ENCODE measurements around the gene STX16.
"Not testable (repeated sequence)": the region's sequence is repeated elsewhere in the genome, so short reads cannot be mapped to it uniquely, and the experiment has no call there.

Gene STX16

DNA sequence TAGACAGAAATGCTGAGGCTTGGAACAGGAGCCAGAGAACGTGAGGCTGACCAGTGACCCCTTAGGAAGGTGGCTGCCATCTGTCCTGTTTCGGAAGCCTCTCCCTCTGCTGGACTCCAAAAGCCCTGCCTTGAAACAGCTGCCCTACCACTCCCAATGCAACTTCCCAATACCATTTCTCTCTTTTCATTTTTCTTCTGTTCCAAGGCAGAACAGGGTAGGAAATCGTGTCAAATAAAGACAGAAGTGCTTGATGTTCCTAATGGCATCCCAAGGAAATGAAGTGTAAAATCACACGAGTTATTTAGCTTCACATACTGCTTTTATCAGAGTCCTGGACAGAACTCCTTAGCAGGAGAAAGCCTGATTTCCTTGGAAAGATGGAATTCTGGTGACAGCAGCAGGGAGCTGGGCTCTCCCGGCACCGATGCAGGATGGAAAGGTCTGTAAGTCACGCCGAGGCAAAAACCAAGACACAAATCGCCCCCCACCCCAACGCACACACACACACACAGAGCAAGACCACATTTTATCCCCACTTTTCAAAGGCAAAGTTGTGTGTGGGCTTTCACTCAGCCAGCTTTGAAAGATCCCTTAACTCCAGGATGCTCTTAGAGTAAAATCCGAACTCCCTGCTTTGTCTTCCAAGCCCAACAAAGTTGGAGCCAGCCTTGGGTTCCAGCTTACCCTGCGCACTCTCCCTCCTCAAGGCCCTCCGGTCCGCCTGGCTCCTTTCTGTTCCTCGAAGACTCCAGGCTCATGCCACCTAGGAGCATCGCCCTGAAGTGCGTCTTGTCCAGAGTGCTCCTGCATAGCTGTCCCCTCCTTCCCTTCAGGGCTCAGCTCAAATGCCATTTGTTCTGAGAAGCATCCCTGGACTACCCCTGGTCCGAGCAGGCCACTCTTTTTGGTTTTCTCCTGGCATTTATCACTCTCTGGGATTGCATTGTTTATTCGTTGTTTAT is 11.6 kb upstream of the STX16 start:
- DNase-seq (ENCODE audit: low read depth): no peak
- Histone ChIP-seq H3K4me3 (ENCODE audit: low read length) (no peak overlapping the region), H3K9me3 (ENCODE audit: control insufficient read depth, low read length) (no peaks in the 10 kb centered on the region), H3K27me3 (replicated peaks; ENCODE audit: control insufficient read depth, insufficient read depth, low read length) (peaks cover 5% of the 10 kb centered on the region), H3K4me1 (ENCODE audit: control insufficient read depth, insufficient read depth, low read length) (no peaks in the 10 kb centered on the region), H3K9ac (ENCODE audit: low read length) (no peak overlapping the region), H3K36me3 (ENCODE audit: control insufficient read depth, insufficient read depth, low read length, severe bottlenecking) (no peaks in the 10 kb centered on the region)

DNA sequence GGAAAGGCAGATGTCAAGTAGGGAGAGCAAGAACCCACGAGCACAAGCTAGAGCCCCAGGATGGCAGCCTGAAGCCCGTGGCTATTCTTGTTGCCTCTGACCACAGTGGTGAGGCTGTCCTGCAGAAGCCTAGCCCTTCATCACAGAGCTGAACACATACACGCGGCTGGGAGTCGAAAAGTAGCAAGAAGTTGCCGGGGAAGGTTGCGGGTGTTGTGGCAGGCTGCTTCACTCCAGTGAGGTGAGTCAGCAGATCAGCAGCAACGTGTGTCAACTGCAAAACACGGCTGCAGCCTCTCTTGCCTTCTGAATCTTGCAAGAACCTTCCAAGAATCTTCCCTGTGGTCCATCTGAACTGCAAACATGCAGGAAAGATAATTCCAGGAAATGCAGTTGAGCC is 10.6 kb upstream of the STX16 start:
- no peak for DNase-seq (ENCODE audit: low read depth)
- H3K27me3 ChIP-seq (replicated peaks; ENCODE audit: control insufficient read depth, insufficient read depth, low read length): peaks cover 5% of the 10 kb centered on the region
- H3K9me3 ChIP-seq (ENCODE audit: control insufficient read depth, low read length): no peaks in the 10 kb centered on the region
- H3K9ac ChIP-seq (ENCODE audit: low read length): no peak overlapping the region
- no peak overlapping the region for H3K4me3 ChIP-seq (ENCODE audit: low read length)
- peaks cover 3% of the 10 kb centered on the region for H3K4me1 ChIP-seq (ENCODE audit: control insufficient read depth, insufficient read depth, low read length)
- H3K36me3 ChIP-seq (ENCODE audit: control insufficient read depth, insufficient read depth, low read length, severe bottlenecking): no peaks in the 10 kb centered on the region

DNA sequence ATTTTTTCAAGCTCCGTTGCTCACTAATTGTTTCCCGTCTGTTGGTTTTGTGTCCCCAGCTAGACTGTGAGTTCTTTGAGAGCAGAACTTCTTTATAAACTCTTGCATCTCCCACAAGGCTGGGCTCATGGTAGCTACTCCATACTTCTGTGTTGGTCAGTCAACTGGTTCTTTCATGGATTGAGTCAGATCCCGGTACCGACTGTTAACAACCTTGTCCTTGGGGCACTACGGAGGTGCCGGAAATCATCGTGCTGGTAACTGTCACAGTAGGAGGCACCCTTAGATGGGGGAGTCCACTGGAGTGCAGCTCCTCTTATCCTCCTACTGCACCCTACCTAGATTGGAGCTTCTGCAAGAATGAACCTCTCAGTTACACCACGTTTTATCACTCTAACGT is 8.6 kb upstream of the STX16 start:
- H3K4me1 ChIP-seq (ENCODE audit: control insufficient read depth, insufficient read depth, low read length): peaks cover 11% of the 10 kb centered on the region
- no peaks in the 10 kb centered on the region for H3K36me3 ChIP-seq (ENCODE audit: control insufficient read depth, insufficient read depth, low read length, severe bottlenecking)
- no peak for DNase-seq (ENCODE audit: low read depth)
- H3K27me3 ChIP-seq (replicated peaks; ENCODE audit: control insufficient read depth, insufficient read depth, low read length): peaks cover 5% of the 10 kb centered on the region
- no peak overlapping the region for H3K4me3 ChIP-seq (ENCODE audit: low read length)
- H3K9me3 ChIP-seq (ENCODE audit: control insufficient read depth, low read length): no peaks in the 10 kb centered on the region
- H3K9ac ChIP-seq (ENCODE audit: low read length): no peak overlapping the region

DNA sequence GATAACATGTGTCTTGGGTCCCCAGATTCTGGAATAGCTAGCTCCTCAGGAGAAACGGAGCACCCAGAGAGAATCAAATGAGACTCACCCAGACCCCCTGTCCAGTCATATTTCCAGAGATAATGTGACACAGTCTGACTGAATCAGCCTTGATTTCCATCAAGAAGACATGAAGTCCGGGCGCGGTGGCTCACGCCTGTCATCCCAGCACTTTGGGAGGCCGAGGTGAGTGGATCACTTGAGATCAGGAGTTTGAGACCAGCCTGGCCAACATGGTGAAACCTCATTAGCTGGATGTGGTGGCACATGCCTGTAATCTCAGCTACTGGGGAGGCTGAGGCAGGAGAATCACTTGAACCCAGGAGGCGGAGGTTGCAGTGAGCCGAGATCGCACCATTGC is 8.2 kb upstream of the STX16 start:
- H3K4me3 ChIP-seq (ENCODE audit: low read length); H3K9me3 ChIP-seq (ENCODE audit: control insufficient read depth, low read length); H3K9ac ChIP-seq (ENCODE audit: low read length); DNase-seq (ENCODE audit: low read depth); H3K36me3 ChIP-seq (ENCODE audit: control insufficient read depth, insufficient read depth, low read length, severe bottlenecking); H3K27me3 ChIP-seq (replicated peaks; ENCODE audit: control insufficient read depth, insufficient read depth, low read length): not testable (repeated sequence)
- peaks cover 15% of the 10 kb centered on the region for H3K4me1 ChIP-seq (ENCODE audit: control insufficient read depth, insufficient read depth, low read length)

DNA sequence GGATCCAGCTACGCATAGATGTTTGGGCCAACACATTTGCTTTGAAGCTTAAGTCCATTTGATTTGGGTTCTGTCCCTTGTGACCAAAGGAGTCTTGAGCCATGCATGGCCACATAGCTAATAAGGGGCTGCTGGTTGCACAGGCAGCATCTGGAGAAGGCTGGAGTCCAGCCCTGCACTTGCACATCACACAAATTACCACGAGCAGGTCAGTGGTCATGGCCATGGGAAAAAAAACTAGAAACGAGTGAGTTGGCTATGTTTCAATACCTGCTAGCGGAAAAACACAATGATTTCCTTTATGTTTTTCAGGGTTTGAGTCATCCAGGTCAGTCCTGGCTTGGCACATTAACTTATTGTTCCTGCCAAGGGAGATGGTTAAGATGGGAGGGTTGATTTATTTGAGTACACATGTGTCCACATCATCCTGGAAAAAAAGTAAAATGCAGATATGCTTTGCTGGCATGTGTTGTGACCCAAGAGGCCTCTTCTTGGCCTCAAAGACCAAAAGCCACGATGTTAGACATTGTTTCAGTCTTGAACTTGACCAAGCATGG is 5.6 kb upstream of the STX16 start:
- DNase-seq (ENCODE audit: low read depth): no peak
- H3K4me3 ChIP-seq (ENCODE audit: low read length): no peak overlapping the region

DNA sequence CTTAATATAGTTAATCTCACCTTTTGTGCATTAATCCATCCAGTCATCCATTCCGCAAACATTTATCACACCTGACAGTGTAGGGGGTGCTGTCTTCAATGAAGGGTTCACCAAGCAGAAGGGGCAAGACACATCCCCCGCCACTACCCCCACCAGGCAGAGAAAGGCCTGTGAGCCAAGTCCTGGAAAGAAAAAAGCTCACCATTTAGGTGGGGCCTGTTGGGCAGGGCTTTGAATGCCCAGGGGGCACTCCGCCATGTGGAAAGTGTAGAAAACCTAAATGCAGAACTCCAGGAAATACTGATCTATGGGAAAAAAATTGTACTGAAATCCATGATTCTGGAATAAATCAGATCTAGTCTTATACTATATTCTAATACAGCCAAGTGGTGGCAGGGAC is 4.8 kb upstream of the STX16 start:
- no peak for DNase-seq (ENCODE audit: low read depth)
- Histone ChIP-seq H3K36me3 (ENCODE audit: control insufficient read depth, insufficient read depth, low read length, severe bottlenecking) (no peaks in the 10 kb centered on the region), H3K9me3 (ENCODE audit: control insufficient read depth, low read length) (no peaks in the 10 kb centered on the region), H3K9ac (ENCODE audit: low read length) (no peak overlapping the region), H3K27me3 (replicated peaks; ENCODE audit: control insufficient read depth, insufficient read depth, low read length) (no peaks in the 10 kb centered on the region), H3K4me1 (ENCODE audit: control insufficient read depth, insufficient read depth, low read length) (peaks cover 18% of the 10 kb centered on the region), H3K4me3 (ENCODE audit: low read length) (no peak overlapping the region)

More for the DNA sequence above, 5.6 kb upstream of the STX16 start:
- H3K27me3 ChIP-seq (replicated peaks; ENCODE audit: control insufficient read depth, insufficient read depth, low read length): no peaks in the 10 kb centered on the region
- no peaks in the 10 kb centered on the region for H3K36me3 ChIP-seq (ENCODE audit: control insufficient read depth, insufficient read depth, low read length, severe bottlenecking)
- H3K4me1 ChIP-seq (ENCODE audit: control insufficient read depth, insufficient read depth, low read length): peaks cover 18% of the 10 kb centered on the region
- H3K9me3 ChIP-seq (ENCODE audit: control insufficient read depth, low read length): no peaks in the 10 kb centered on the region
- no peak overlapping the region for H3K9ac ChIP-seq (ENCODE audit: low read length)

DNA sequence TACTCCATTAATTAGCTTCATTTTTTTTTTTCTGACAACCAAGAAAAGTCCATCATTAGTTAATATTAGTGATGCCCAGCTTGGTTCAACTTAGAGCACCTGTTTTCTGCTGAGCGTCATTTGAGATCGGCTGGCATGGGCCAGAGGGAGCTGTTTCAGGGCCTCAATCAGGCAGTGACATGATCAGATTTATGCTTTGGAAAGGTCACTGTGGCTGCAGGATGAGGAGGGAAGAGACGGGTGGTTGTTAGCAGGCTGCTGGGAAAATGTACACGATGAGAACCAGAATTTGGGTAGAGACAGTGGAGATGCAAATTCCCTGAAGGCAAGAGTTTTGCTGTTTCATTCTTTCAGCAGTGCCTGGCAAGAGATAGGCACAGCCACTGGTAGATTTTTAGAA is 4.4 kb upstream of the STX16 start:
- Histone ChIP-seq H3K9ac (ENCODE audit: low read length) (no peak overlapping the region), H3K27me3 (replicated peaks; ENCODE audit: control insufficient read depth, insufficient read depth, low read length) (no peaks in the 10 kb centered on the region), H3K9me3 (ENCODE audit: control insufficient read depth, low read length) (no peaks in the 10 kb centered on the region), H3K36me3 (ENCODE audit: control insufficient read depth, insufficient read depth, low read length, severe bottlenecking) (no peaks in the 10 kb centered on the region), H3K4me3 (ENCODE audit: low read length) (no peak overlapping the region), H3K4me1 (ENCODE audit: control insufficient read depth, insufficient read depth, low read length) (peaks cover 18% of the 10 kb centered on the region)
- no peak for DNase-seq (ENCODE audit: low read depth)

DNA sequence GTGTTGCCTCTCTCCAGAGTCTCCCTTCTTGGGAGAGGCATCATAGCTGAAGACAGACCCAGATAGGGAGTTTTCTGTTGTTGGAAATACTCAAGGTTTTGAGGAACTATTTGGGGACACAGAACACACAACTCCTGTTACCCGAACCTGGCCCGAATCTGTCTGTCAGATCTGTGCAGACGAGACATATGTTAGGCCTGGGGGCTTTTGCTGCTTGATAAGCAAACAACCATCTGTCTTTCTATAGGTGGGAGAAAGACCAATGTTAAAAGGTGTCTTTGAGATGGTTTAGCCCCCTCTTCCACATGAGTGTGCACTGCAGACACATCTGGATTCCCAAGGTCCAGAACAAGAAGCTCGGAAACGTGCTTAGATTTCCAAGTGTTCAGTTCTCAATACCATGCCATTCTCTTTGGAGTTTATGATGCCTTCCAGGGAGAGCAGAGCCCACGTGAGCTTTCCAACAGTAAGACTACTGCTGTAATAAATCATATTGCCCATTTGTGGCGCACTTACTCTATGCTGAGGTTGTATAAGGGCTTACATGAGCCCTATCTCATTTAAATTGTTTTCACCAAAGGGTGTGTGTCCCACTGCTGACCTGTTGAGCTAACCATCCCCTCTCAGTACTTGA is 3.8 kb upstream of the STX16 start:
- H3K27me3 ChIP-seq (replicated peaks; ENCODE audit: control insufficient read depth, insufficient read depth, low read length): no peaks in the 10 kb centered on the region
- H3K4me1 ChIP-seq (ENCODE audit: control insufficient read depth, insufficient read depth, low read length): peaks cover 18% of the 10 kb centered on the region
- H3K4me3 ChIP-seq (ENCODE audit: low read length): no peak overlapping the region
- H3K9me3 ChIP-seq (ENCODE audit: control insufficient read depth, low read length): no peaks in the 10 kb centered on the region
- no peak overlapping the region for H3K9ac ChIP-seq (ENCODE audit: low read length)
- no peaks in the 10 kb centered on the region for H3K36me3 ChIP-seq (ENCODE audit: control insufficient read depth, insufficient read depth, low read length, severe bottlenecking)
- no peak for DNase-seq (ENCODE audit: low read depth)

DNA sequence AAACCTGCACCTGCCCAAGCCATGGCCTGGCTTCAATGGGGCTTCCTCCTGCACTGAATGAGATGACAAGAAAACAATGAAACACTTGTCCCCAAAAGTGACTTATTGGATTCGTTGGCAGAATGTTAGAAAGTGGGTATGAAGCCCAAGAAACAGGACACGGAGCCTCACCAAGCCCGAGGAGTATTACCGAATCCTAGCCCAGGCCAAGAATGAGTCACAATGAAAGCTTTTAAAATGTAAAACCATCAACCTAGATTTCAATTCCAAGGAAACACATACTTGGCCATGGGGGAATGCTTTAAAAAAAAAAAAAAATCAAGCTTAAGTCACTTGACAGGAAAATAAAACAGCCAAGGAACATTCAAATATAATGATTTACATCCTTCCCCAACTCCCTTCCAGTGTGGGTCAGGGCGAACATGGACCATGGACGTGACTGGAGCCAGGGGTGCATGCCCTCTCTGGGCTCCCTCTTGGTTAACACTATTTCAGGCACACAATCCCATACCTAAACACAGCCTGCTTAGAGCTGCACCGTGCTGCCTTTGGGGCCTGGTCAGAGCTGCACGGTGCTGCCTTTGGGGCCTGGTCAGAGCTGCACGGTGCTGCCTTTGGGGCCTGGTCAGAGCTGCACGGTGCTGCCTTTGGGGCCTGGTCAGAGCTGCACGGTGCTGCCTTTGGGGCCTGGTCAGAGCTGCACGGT is 3.1 kb upstream of the STX16 start:
- DNase-seq (ENCODE audit: low read depth): peak; percentile 63
- Histone ChIP-seq H3K27me3 (replicated peaks; ENCODE audit: control insufficient read depth, insufficient read depth, low read length) (no peaks in the 10 kb centered on the region), H3K36me3 (ENCODE audit: control insufficient read depth, insufficient read depth, low read length, severe bottlenecking) (no peaks in the 10 kb centered on the region), H3K4me3 (ENCODE audit: low read length) (no peak overlapping the region), H3K9me3 (ENCODE audit: control insufficient read depth, low read length) (no peaks in the 10 kb centered on the region), H3K9ac (ENCODE audit: low read length) (peak overlapping the region; percentile 7), H3K4me1 (ENCODE audit: control insufficient read depth, insufficient read depth, low read length) (peaks cover 20% of the 10 kb centered on the region)

DNA sequence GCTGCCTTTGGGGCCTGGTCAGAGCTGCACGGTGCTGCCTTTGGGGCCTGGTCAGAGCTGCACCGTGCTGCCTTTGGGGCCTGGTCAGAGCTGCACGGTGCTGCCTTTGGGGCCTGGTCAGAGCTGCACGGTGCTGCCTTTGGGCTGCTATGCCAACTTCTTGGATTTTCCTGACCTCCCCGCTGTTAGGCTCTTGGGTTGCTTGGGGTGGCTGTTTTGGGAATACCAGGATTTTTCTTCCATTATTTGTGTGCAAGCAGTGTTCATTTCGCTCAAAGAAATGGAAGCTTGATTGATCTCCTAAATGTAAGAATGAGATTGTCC is 2.6 kb upstream of the STX16 start:
- DNase-seq (ENCODE audit: low read depth); H3K36me3 ChIP-seq (ENCODE audit: control insufficient read depth, insufficient read depth, low read length, severe bottlenecking); H3K9ac ChIP-seq (ENCODE audit: low read length); H3K27me3 ChIP-seq (replicated peaks; ENCODE audit: control insufficient read depth, insufficient read depth, low read length); H3K4me3 ChIP-seq (ENCODE audit: low read length); H3K9me3 ChIP-seq (ENCODE audit: control insufficient read depth, low read length): not testable (repeated sequence)
- peaks cover 25% of the 10 kb centered on the region for H3K4me1 ChIP-seq (ENCODE audit: control insufficient read depth, insufficient read depth, low read length)
